ENCODE measurements around the gene IL17RA. TPM values are rescaled to one million over a fixed set of nuclear protein-coding genes. Genes with fewer than 3 reads are reported as not detected.

IL17RA gene
- total RNA-seq, 4 donors from 2014 or later: 8.7 to 16.2 (median 14.0) TPM

DNA sequence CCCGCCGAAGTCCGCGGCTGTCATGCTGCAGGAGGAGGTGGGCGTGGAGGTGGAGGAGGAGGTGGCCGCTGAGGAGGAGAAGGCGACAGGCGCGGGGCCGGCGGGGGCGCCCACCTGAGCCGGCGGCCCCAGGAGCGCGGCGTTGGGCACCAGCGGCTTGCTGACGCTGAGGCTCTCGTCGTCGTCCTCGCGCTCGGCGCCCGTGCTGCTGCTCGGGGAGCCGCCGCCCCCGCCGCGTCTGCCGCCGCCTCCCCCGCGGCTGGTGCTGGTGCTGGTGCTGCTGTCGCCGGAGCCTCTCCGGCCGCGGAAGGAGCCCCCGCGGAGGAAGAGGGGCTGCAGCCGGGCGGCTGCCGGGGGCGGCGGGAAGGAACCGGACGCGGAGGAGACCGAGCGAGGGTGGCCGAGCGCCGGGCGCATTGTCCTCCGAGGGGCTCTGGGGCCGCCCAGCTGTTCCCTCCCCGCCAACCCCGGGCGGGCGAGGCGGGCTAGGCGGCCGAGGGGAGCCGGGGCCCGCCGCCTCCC is 36.0 kb downstream of the IL17RA start:
- WGBS: no CpG with 5 or more reads among the region's 70 CpGs
- Histone ChIP-seq H3K4me1 (peaks cover 7 to 27% (median 19%) of the 10 kb centered on the region in 4 donors), H3K4me3 (peak overlapping the region; percentile 51 to 65 (median 60)), H3K9me3 (no peaks in the 10 kb centered on the region), H3K27ac (replicated peaks in 1 of 4) (no peak overlapping the region), H3K27me3 (peaks cover 4 to 76% (median 28%) of the 10 kb centered on the region in 4 donors), H3K36me3 (no peaks in the 10 kb centered on the region)
- no peak for DNase-seq (ENCODE audit: extremely low spot score)
- no peak for TF ChIP-seq POLR2A (IDR thresholded peaks at IDR 0.05; ENCODE audit: low read depth)
- TF ChIP-seq POLR2AphosphoS5 (IDR thresholded peaks at IDR 0.05): no peak
- TF ChIP-seq, protein P1, sequence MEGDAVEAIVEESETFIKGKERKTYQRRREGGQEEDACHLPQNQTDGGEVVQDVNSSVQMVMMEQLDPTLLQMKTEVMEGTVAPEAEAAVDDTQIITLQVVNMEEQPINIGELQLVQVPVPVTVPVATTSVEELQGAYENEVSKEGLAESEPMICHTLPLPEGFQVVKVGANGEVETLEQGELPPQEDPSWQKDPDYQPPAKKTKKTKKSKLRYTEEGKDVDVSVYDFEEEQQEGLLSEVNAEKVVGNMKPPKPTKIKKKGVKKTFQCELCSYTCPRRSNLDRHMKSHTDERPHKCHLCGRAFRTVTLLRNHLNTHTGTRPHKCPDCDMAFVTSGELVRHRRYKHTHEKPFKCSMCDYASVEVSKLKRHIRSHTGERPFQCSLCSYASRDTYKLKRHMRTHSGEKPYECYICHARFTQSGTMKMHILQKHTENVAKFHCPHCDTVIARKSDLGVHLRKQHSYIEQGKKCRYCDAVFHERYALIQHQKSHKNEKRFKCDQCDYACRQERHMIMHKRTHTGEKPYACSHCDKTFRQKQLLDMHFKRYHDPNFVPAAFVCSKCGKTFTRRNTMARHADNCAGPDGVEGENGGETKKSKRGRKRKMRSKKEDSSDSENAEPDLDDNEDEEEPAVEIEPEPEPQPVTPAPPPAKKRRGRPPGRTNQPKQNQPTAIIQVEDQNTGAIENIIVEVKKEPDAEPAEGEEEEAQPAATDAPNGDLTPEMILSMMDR (IDR thresholded peaks at IDR 0.05): no peak
- no peak for TF ChIP-seq EP300 (IDR thresholded peaks at IDR 0.05)
- intact Hi-C loops (cut with DNase I): no loop called here

DNA sequence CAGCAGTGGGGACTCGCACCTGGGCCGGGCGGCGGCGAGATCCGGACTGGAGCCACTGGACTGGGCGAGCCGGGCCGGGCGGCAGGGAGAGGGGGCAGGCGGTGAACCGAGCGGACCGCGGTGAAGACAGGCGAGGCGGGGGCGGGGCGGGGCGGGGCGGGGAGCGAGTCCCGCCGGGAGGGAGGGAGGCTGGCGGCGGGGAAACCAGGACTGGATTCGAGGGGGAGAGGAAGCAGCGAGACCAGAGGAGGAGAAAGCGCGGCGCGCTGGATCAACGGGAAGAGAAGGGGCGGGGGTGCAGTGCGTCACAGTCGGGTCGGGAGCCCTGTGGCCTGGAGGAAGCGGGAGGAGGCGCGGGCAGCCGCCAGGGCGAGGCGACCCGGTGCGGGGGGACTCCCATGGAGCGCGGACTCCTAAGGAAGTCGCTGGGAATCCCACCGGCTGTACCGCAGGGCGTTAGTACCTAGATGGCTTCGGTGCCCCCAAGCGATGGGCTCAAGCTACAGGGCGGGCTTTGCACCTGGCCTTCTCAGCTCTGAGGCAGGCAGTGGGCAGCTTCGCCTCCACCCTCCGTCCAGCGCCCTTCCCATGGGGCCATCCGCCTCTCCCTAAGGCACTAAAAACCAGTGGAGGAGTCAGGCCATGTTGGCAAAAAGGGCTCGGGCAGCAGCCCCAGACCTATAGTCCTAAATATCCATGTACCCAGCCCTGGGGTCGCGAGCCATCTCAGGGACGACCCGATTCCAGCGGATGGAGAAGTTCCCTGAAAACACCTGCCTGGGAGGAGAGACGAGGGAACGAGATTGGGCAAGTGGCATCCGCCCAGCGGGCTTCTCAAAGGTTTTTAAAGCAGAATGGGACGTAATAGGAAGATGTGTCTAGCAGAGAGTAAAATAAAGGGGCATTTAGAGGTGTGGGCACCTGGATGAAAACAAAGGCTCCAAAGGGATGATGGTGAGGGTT is 36.7 kb downstream of the IL17RA start, which contains the start of gene TMEM121B:
Gene TMEM121B (minus strand): TSS at position 128 of the 963 bp plus-strand sequence. CDS start 233 bp downstream, outside the sequence.
- DNase-seq (ENCODE audit: extremely low spot score): no peak
- Histone ChIP-seq H3K36me3 (no peaks in the 10 kb centered on the region), H3K4me3 (peak within 1 kb of the TSS; percentile 51 to 65 (median 60)), H3K9me3 (no peaks in the 10 kb centered on the region), H3K27ac (replicated peaks in 1 of 4) (no peak within 1 kb of the TSS), H3K4me1 (peaks cover 7 to 27% (median 19%) of the 10 kb centered on the region in 4 donors), H3K27me3 (peaks cover 4 to 73% (median 28%) of the 10 kb centered on the region in 4 donors)
- TF ChIP-seq POLR2A (IDR thresholded peaks at IDR 0.05; ENCODE audit: low read depth) (no peak), POLR2AphosphoS5 (IDR thresholded peaks at IDR 0.05) (no peak), EP300 (IDR thresholded peaks at IDR 0.05) (no peak)
- TF ChIP-seq, protein P1 (IDR thresholded peaks at IDR 0.05): no peak
- intact Hi-C loops (cut with DNase I): no loop called here
- WGBS: 10% methylated on average over 43 of the region's 69 CpGs

DNA sequence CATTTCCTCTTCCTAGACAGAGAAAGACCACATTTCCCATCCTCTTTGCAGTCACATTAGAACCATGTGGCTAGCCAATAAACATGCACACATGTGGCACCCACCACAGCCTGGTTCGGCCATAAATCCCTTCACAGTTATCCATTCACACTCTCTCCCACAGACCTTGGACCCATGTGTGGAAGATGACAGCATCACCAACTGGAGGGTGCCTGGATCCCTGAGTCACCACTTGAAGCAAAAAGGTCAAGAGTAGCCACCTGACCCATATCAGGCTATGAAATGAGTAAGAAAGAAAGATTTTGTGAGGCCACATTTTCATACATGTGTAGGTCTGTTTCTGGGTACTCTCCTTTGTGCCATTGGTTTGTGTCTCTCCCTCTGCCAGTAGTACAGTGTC is 45.4 kb downstream of the IL17RA start:
- WGBS: 100% methylated on average over 1 of the region's 1 CpG
- Histone ChIP-seq H3K27me3 (no peaks in the 10 kb centered on the region), H3K27ac (replicated peaks in 1 of 4) (no peak overlapping the region), H3K4me1 (peaks cover 0 to 4% (median 0%) of the 10 kb centered on the region in 4 donors), H3K36me3 (peaks cover 0 to 3% (median 1%) of the 10 kb centered on the region in 4 donors), H3K9me3 (no peaks in the 10 kb centered on the region), H3K4me3 (no peak overlapping the region)
- no peak for TF ChIP-seq POLR2A (IDR thresholded peaks at IDR 0.05; ENCODE audit: low read depth)
- no peak for TF ChIP-seq EP300 (IDR thresholded peaks at IDR 0.05)
- no peak for TF ChIP-seq POLR2AphosphoS5 (IDR thresholded peaks at IDR 0.05)
- TF ChIP-seq, protein P1 (IDR thresholded peaks at IDR 0.05): no peak
- DNase-seq (ENCODE audit: extremely low spot score): no peak
- intact Hi-C loops (cut with DNase I): no loop called here

DNA sequence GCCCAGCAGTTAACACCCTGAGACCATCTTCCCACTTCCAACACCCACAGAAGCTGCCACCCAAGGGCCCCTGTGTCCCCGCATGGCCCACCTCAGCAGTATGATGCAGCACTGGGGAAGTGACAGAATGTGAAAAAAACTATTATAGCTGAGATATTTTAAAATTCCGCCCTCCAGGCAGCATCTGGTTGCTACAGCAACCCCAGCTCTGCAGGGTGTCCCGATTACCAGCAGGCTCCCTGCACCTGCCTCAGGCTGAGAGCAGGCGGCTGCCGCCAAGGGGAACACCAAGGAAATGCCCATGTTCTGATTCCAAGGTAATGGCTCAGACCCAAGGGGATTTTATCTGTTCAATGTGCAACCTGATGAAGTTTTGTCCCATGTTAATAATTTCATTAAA is 46.9 kb downstream of the IL17RA start:
- 34% methylated on average over 5 of the region's 5 CpGs for WGBS
- Histone ChIP-seq H3K9me3 (no peaks in the 10 kb centered on the region), H3K4me3 (no peak overlapping the region), H3K27me3 (no peaks in the 10 kb centered on the region), H3K27ac (replicated peaks in 1 of 4) (no peak overlapping the region), H3K4me1 (peaks cover 0 to 4% (median 0%) of the 10 kb centered on the region in 4 donors), H3K36me3 (peaks cover 0 to 9% (median 6%) of the 10 kb centered on the region in 4 donors)
- TF ChIP-seq POLR2AphosphoS5 (IDR thresholded peaks at IDR 0.05) (no peak), POLR2A (IDR thresholded peaks at IDR 0.05; ENCODE audit: low read depth) (no peak), EP300 (IDR thresholded peaks at IDR 0.05) (no peak)
- TF ChIP-seq, protein P1 (IDR thresholded peaks at IDR 0.05): no peak
- intact Hi-C loops (cut with DNase I): no loop called here
- DNase-seq (ENCODE audit: extremely low spot score): no peak
